Urinary bladder (tissue), 4 donors: ENCODE measurements around the gene CHKA. TPM values are rescaled to one million over a fixed set of nuclear protein-coding genes. Genes with fewer than 3 reads are reported as not detected.

Experiments
- DNase-seq: peaks from one replicate; pipeline ENCODE4 v3.0.0-alpha.2; 2015; ENCODE audit errors: extremely low spot score
- H3K27ac ChIP-seq: one replicate; pipeline ENCODE4 v1.5.1; 2013; ENCODE audit warnings: low read depth, mild to moderate bottlenecking, moderate library complexity
- H3K36me3 ChIP-seq: one replicate; pipeline ENCODE4 v1.6.1; 2013; ENCODE audit warnings: mild to moderate bottlenecking, moderate library complexity; ENCODE audit not compliant: insufficient read depth
- H3K4me1 ChIP-seq: one replicate; pipeline ENCODE4 v1.6.1; 2013; ENCODE audit warnings: mild to moderate bottlenecking, moderate library complexity; ENCODE audit not compliant: insufficient read depth
- H3K4me3 ChIP-seq: one replicate; pipeline ENCODE4 v1.5.1; 2013; ENCODE audit warnings: low read depth, low read length
- WGBS: extraction: QIAGEN DNeasy Blood & Tissue Kit; methylation state at CpG from one replicate; pipeline ENCODE4 v1.1.7; 2013; 5-methylcytosine and 5-hydroxymethylcytosine counted together
- polyA plus RNA-seq: library from polyadenylated mRNA; stranded (reverse); fragments of 200-250 nt; gene quantifications from one replicate; pipeline ENCODE4 v1.2.3, GENCODE V29; 2013
- total RNA-seq: library from RNA; depleted of rRNA; stranded (reverse); fragments of >200 nt; gene quantifications from one replicate; pipeline ENCODE4 v1.2.3, GENCODE V29; 2014
- donor health status: healthy with polysubstance abuse.
- donor health status: healthy.

The CHKA gene
- total and polyA plus RNA-seq, 2 donors, result 20.2 to 26.2 TPM

DNA sequence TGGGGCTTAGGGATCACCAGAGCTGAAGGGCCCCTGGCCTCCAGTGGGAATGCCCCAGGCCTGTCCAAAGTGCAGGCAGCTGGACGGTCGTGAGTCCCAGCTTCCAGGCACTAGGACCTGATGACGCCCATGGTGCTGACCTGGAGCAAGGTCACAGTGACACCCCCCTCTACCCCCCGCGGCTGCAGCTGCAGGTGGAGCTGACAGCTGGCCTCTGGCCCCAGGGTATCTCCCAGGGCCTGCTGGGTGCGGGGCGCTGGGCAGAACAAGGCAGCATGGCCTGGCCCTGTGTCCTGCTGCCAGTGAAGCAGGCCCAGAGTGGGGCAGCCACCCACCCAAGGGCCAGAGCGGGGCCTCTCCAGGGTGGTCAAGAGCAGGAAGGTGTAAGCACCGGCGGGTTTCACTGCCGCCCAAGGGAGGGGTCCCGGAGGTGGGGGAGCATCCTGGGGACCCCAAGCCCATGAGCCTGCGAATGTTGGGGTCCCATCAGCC lies 82.9 kb downstream of the CHKA start:
- peak overlapping the region; percentile 88 for H3K27ac ChIP-seq
- no peaks in the 10 kb centered on the region for H3K4me1 ChIP-seq
- H3K4me3 ChIP-seq, result peak overlapping the region; percentile 70
- DNase-seq, result no peak
- H3K36me3 ChIP-seq, result no peaks in the 10 kb centered on the region
- WGBS, result 30% methylated on average over 13 of the region's 13 CpGs

DNA sequence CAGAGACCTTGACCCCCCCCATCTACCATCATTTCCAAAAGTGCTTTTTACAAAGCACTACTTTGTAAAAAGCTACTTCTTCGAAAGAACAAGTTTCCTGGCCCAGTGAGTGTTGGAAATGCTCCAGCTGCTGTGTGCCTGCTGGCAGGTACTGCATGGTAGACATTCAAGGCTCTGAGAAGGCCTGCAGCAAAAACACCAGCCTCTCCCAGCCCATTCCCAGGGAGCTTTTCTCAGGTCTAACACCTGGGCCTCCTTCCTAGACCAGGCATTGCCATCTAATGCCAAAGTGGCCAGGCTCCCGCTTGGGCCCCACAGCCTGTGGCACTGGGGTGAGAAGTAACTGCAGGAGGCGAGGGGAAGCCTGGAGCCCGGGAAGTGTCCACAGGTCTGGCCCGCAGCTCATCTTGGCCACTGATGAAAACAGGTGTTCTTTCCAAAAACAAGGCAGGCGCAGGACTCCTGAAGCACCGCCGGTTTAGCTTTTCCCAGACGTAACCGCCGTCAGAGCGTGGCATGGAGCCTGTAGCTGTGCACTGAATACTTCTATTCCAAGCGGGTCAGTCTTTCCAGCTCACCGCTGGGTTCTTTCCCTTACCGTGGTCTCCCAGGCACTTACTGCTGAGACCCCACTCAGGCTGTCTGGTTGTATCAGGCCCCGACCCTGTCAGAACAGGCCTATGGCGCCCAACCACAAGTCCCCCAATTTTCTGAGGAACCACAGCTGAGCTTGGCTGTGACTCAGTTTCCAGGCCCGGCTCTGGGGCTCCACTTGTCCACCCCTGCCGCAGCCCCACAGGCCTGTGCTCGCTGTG lies 83.6 kb downstream of the CHKA start:
- no peak for DNase-seq
- H3K4me3 ChIP-seq, result no peak overlapping the region
- H3K27ac ChIP-seq, result no peak overlapping the region
- WGBS, result 78% methylated on average over 20 of the region's 20 CpGs
- H3K4me1 ChIP-seq, result no peaks in the 10 kb centered on the region
- no peaks in the 10 kb centered on the region for H3K36me3 ChIP-seq

DNA sequence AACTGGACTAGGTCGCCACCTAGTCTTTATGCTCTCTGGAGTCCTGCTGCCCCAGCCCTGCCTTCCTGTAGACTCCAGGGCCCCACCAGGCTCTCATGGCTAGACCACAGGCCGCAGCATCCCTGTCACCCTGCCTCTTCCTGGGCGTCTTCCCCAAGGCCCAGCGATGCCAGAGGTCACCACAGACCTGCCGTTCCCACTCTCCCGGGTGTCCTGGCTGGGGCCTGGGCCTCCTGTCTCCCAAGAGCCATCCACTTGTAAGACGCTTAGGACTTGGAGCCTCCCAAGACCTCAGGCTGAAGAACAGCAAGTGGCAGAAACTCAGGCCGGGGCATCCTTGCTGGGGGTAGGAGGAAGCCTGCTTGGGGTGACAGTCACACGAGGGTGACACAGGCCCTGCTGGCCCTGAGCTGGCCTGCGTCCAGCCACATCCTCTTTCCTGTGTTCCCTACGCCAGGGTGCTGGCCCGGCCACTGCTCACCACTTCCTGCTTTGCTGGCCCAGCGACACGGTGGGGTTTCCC lies 84.4 kb downstream of the CHKA start:
- H3K27ac ChIP-seq, result peak overlapping the region; percentile 26
- whole genome bisulfite sequencing, result 75% methylated on average over 14 of the region's 14 CpGs
- no peaks in the 10 kb centered on the region for H3K36me3 ChIP-seq
- no peak overlapping the region for H3K4me3 ChIP-seq
- no peak for DNase-seq
- no peaks in the 10 kb centered on the region for H3K4me1 ChIP-seq

DNA sequence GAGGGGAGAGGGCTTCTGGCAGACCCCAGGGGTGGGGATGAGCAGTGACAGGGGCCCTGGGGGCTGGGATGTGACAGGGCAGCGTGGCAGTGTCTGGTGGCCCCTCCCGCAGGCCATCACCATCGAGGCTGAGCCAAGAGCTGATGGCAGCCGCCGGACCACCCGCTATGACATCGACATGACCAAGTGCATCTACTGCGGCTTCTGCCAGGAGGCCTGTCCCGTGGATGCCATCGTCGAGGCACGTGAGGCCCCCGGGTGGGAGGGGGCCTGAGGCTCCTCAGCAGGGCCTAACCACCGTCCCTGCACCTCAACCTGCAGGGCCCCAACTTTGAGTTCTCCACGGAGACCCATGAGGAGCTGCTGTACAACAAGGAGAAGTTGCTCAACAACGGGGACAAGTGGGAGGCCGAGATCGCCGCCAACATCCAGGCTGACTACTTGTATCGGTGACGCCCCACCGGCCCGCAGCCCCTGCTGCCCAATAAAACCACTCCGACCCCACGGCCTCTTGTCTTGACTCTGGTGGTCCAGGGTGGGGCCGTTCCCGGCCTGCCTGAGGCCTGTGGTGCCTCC lies 85.0 kb downstream of the CHKA start:
- peak overlapping the region; percentile 26 for H3K27ac ChIP-seq
- no peaks in the 10 kb centered on the region for H3K4me1 ChIP-seq
- 83% methylated on average over 27 of the region's 27 CpGs for WGBS
- no peaks in the 10 kb centered on the region for H3K36me3 ChIP-seq
- DNase-seq, result no peak
- H3K4me3 ChIP-seq, result no peak overlapping the region

DNA sequence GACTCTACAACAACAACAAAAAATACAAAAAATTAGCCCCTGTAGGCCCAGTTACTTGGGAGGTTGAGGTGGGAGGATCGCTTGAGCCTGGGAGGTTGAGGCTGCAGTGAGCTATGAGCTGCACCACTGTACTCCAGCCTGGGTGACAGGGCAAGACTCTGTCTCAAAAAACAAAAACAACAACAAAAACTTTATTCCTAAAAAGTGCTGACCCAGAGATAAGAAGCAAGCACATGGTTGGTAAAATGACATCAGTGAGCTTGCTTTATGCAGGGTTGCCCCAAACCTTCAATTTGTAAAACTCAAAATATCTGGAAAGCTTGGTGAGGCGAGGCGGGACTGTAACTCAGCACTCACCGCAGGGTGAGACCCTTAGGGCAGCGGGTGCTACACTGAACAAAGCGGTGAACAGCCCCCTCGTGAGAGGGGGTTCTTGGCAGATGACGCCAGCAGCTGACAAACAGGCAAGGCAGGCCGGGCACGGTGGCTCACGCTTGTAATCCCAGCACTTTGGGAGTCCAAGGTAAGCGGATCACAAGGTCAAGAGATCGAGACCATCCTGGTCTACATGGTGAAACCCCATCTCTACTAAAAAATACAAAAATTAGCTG lies 85.8 kb downstream of the CHKA start:
- H3K4me3 ChIP-seq, result no peak overlapping the region
- no peaks in the 10 kb centered on the region for H3K36me3 ChIP-seq
- no peak overlapping the region for H3K27ac ChIP-seq
- WGBS, result 86% methylated on average over 13 of the region's 13 CpGs
- no peaks in the 10 kb centered on the region for H3K4me1 ChIP-seq
- DNase-seq, result no peak

DNA sequence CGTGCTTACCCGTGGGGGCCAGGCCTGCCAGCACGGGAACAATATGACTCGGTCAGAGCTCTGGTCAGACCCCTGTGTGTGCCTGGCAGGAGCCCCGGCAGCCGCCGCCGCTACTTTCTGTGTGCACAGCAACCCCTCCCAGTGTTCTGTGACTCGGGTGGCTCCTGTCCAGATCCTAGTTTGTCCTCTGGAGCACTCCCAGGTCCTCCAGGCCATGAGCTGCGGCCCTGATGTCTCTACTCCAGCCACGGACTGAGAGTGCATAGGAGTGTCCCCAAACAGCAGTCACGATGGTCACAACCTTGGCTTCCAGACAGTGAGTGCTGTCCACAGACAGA lies 87.5 kb downstream of the CHKA start:
- DNase-seq, result no peak
- H3K4me3 ChIP-seq, result no peak overlapping the region
- no peaks in the 10 kb centered on the region for H3K4me1 ChIP-seq
- WGBS, result 87% methylated on average over 12 of the region's 12 CpGs
- H3K27ac ChIP-seq, result no peak overlapping the region
- no peaks in the 10 kb centered on the region for H3K36me3 ChIP-seq

DNA sequence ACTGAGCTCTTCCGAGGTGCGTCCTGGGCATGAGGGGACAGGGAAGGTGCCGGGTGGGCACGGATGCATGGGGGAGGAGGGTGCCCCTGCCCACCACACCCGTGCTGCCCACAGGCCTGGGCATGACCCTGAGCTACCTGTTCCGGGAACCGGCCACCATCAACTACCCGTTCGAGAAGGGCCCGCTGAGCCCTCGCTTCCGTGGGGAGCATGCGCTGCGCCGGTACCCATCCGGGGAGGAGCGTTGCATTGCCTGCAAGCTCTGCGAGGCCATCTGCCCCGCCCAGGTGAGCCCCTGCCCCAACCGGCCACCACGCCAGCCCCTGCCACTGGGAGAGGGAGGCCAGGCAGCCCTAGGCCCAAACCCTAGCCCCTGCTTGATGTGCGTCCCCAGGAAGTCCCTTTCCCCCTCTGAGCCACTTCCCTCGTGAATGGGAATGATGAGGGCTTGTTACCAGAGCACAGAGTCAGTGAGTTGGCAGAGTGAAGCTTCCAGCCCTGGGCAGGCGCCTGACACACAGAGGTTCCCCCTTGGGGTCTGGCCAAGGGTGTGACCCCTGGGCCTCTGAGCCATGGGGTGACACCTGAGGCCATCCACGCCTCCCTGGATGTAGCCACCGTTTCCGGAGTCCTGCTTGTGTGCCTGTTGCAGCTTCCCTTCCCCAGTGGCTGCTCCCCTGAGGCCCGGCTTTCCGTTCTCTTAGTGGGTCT lies 88.0 kb downstream of the CHKA start:
- H3K27ac ChIP-seq, result no peak overlapping the region
- H3K4me3 ChIP-seq, result no peak overlapping the region
- H3K36me3 ChIP-seq, result no peaks in the 10 kb centered on the region
- no peak for DNase-seq
- 93% methylated on average over 29 of the region's 29 CpGs for WGBS
- no peaks in the 10 kb centered on the region for H3K4me1 ChIP-seq

DNA sequence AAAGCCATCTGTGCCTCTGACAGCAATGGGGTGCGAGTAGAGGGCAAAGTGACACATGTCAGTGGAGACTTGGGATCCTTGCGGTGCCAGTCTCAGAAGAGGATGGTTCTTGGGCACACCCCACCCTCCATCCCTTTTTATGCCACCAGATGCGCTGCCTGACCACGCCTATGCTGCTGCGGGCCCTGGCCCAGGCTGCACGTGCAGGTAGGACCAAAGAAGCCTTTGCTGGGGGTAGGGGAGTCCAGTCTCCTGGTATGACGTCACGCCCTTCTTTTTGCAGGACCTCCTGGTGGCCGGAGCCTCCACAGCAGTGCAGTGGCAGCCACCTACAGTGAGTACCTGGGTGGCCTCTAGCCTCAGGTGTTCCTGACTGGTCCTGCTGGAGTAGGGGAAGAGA lies 89.2 kb downstream of the CHKA start:
- no peak overlapping the region for H3K4me3 ChIP-seq
- no peak overlapping the region for H3K27ac ChIP-seq
- H3K36me3 ChIP-seq, result no peaks in the 10 kb centered on the region
- H3K4me1 ChIP-seq, result no peaks in the 10 kb centered on the region
- WGBS, result 80% methylated on average over 9 of the region's 9 CpGs
- no peak for DNase-seq

DNA sequence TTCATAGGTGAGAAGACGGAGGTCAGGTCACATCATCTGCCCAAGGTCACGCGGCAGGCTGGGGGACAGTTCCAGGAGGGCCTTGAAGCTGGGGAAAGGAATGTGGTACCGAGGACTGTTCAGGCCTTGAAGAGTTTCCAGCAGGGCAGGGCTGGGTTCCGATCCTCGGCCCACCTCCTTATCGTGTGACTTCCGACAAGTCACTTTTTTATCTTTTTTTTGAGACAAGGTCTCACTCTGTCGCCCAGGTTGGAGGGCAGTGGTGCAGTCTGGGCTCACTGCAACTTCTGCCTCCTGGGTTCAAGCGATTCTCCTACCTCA lies 90.1 kb downstream of the CHKA start:
- WGBS, result 12% methylated on average over 10 of the region's 10 CpGs
- DNase-seq, result no peak
- no peaks in the 10 kb centered on the region for H3K4me1 ChIP-seq

DNA sequence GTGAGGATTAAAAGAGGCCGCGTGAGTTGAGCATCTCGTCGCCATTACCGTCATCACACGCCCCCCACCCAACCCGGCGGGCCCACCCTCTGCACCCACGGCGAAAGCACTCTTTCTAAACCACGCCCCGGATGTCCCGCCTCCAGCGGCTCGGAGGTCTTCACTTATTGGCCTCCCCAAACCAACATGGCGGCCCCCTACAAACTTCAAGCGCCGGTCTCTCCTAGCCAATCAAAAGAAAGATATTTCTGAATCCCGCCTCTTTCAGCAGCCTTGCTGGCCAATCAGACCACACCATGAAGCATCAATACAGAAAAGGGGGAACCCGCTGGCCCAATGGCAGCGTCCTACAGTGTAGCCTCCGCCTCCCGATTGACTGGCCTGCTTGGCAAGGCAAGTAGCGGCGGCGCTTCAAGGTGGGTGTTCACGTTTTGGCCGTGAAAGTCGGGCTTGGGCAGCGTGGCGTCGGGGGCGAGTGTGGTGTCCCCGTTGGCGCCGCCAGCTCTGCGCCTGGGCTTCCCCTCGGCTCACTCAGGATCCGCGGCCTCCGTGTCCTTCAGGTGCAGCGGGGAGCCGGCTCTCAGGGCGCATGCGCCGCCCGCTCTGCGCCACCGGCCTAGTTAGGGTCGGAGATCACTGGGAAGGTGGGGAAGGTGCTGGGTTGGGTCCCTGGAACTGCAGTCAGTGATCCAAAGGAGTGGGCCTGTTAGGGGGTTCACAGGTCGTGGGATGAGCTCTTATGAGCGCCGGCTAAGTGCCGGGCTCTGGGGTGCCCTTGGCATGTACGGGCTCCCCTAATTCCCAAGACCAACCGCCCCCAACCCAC lies 90.7 kb downstream of the CHKA start, which contains the start of gene NDUFS8:
NDUFS8 (plus strand) TSS at position 364 of the 826 bp plus-strand sequence. CDS start 1,471 bp downstream, outside the sequence.
- peak; percentile 99 for DNase-seq
- H3K36me3 ChIP-seq, result no peaks in the 10 kb centered on the region
- H3K4me1 ChIP-seq, result no peaks in the 10 kb centered on the region
- H3K4me3 ChIP-seq, result peak within 1 kb of the TSS; percentile 61
- peak within 1 kb of the TSS; percentile 52 for H3K27ac ChIP-seq
- WGBS, result under 1% methylated on average over 56 of the region's 56 CpGs

More for the DNA sequence above, 90.1 kb downstream of the CHKA start:
- Histone ChIP-seq H3K4me3 (peak overlapping the region; percentile 61), H3K27ac (no peak overlapping the region), H3K36me3 (no peaks in the 10 kb centered on the region)

DNA sequence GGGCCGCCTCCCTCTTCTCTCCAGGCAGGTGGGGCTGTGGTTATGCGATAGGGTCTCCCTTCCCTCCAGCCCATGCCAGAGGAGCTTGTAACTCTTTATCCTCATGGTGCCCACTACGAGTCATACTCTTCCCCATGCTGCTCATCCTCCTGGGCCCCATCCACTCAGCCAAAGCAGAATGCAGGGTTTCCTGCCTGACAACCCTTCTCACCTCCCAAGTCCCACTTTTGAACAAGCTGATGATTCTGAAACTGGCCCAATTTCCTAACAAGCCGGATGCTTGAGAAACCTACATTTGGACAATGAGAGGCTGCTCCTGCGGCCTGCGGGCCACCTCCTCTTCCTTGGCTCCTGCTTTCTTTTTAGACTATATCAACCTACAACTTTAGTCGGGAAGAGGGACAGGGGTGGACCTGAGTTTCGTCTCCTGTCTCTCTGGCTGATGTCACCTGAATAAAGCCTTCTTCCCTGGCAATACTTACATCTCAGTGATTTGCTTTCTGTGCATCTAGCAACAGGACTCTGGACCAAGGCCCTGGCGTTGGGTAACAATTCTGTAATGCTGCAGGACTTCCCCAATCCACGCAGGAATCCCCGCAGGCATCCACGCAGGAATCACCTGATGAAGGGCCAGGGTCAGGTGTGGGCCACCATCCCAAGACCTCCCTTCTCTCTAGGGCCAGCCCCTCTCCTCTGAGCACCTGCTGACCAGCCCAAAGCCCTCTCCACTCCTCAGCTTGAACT lies 92.2 kb downstream of the CHKA start:
- 87% methylated on average over 12 of the region's 12 CpGs for WGBS

DNA sequence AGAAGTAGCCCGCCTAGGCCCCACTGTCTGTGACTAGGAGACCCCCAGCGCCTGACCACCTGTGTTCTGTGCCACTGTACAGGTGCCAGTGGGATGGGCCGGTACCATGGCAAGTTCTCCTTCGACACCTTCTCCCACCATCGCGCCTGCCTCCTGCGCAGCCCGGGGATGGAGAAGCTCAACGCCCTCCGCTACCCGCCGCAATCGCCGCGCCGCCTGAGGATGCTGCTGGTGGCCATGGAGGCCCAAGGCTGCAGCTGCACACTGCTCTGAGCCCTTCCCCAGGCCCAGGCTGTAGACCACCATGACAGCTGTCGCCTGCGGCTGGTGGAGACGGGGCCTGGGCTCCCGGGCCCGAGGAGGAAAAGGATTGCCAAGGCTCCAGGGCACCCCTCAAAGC lies 93.5 kb downstream of the CHKA start:
- H3K27ac ChIP-seq, result no peak overlapping the region
- H3K4me3 ChIP-seq, result no peak overlapping the region
- DNase-seq, result no peak
- 93% methylated on average over 21 of the region's 21 CpGs for WGBS
- H3K4me1 ChIP-seq, result no peaks in the 10 kb centered on the region
- H3K36me3 ChIP-seq, result no peaks in the 10 kb centered on the region

More for the DNA sequence above, 92.2 kb downstream of the CHKA start:
- DNase-seq, result no peak
- no peak overlapping the region for H3K4me3 ChIP-seq
- H3K27ac ChIP-seq, result no peak overlapping the region
- H3K36me3 ChIP-seq, result no peaks in the 10 kb centered on the region
- no peaks in the 10 kb centered on the region for H3K4me1 ChIP-seq
